OCI-LY7 (cell line): ENCODE data around the gene GALNT10. TPM values are rescaled to one million over a fixed set of nuclear protein-coding genes. Genes with fewer than 3 reads are reported as not detected.

Experiments used
- BruUV-seq: library from RNA; stranded (reverse); fragments of 400-500 nt; replicated peaks from 2 replicates; lab custom pipeline; 2021; lab: Mats Ljungman, UMichigan
- CTCF ChIA-PET: fragments of 300-600 bp; sonication (Branson Sonifier 250); formaldehyde crosslinking; loops from one replicate; lab custom pipeline; 2022; ENCODE audit warnings: antibody characterized with exemption; ENCODE audit not compliant: unreplicated experiment; lab: Charles Lee
- POLR2A ChIA-PET: fragments of 300-600 bp; sonication (Branson Sonifier 250); formaldehyde crosslinking; loops from one replicate; lab custom pipeline; 2022; ENCODE audit warnings: antibody characterized with exemption; lab: Charles Lee
- DNase-seq: peaks from one replicate; pipeline ENCODE4 v3.0.0-alpha.2; 2015; ENCODE audit warnings: low spot score
- H2AFZ ChIP-seq: fragments of 200-600 bp; sonication (generic), shearing (Covaris generic); 2 replicates; pipeline ENCODE4 v1.6.1; 2014; ENCODE audit warnings: mild to moderate bottlenecking, antibody characterized with exemption, low read length, moderate library complexity
- H3K27ac ChIP-seq: fragments of 200-600 bp; sonication (generic); 2 replicates; pipeline ENCODE4 v1.5.1; 2014; ENCODE audit warnings: mixed run types, low read depth, mild to moderate bottlenecking, moderate library complexity, low read length, inconsistent platforms; ENCODE audit not compliant: poor library complexity, severe bottlenecking
- H3K36me3 ChIP-seq: fragments of 200-600 bp; sonication (generic); 2 replicates; pipeline ENCODE4 v1.6.1; 2014; ENCODE audit warnings: mild to moderate bottlenecking, antibody characterized with exemption, low read length, moderate library complexity, mixed read lengths; ENCODE audit not compliant: insufficient read depth
- H3K4me1 ChIP-seq: fragments of 200-600 bp; sonication (generic); 2 replicates; pipeline ENCODE4 v1.5.1; 2014; ENCODE audit warnings: mild to moderate bottlenecking, low read length; ENCODE audit not compliant: insufficient read depth, poor library complexity, severe bottlenecking
- H3K4me2 ChIP-seq: fragments of 200-600 bp; sonication (generic); 2 replicates; pipeline ENCODE4 v1.6.1; 2014; ENCODE audit warnings: mild to moderate bottlenecking, low read length
- H3K4me3 ChIP-seq: fragments of 200-600 bp; sonication (generic); 2 replicates; pipeline ENCODE4 v1.5.1; 2014; ENCODE audit warnings: mild to moderate bottlenecking, low read depth, low read length; ENCODE audit not compliant: poor library complexity, severe bottlenecking
- H3K79me2 ChIP-seq: fragments of 200-600 bp; sonication (generic); 2 replicates; pipeline ENCODE4 v1.6.1; 2016; ENCODE audit warnings: low read depth, mild to moderate bottlenecking, low read length, moderate library complexity, mixed read lengths; ENCODE audit not compliant: insufficient read depth
- H3K9me2 ChIP-seq: fragments of 200-600 bp; sonication (generic); 2 replicates; pipeline ENCODE4 v1.6.1; 2016; ENCODE audit warnings: mild to moderate bottlenecking, low read length, mixed read lengths; ENCODE audit not compliant: insufficient read depth
- H3K9me3 ChIP-seq: fragments of 200-600 bp; sonication (generic); 2 replicates; pipeline ENCODE4 v1.6.1; 2014; ENCODE audit warnings: mild to moderate bottlenecking, mixed run types, low read length, mixed read lengths
- H4K20me1 ChIP-seq: fragments of 200-600 bp; sonication (generic); 2 replicates; pipeline ENCODE4 v1.6.1; 2014; ENCODE audit warnings: mild to moderate bottlenecking, antibody characterized with exemption, low read length, moderate library complexity, mixed read lengths; ENCODE audit not compliant: insufficient read depth
- CTCF ChIP-seq: fragments of 200-600 bp; sonication (generic); conservative IDR thresholded peaks from 2 replicates; pipeline ENCODE4 v1.5.1; 2014; ENCODE audit warnings: mild to moderate bottlenecking, antibody characterized with exemption, low read length, moderate library complexity, mixed read lengths
- EZH2phosphoT487 ChIP-seq: fragments of 200-600 bp; sonication (generic); IDR thresholded peaks from 2 replicates; pipeline ENCODE4 v1.6.1; 2018; ENCODE audit warnings: low read depth, borderline replicate concordance, mild to moderate bottlenecking, mixed run types, antibody characterized with exemption, low read length, moderate library complexity, mixed read lengths
- intact Hi-C: fragments of 100-400 bp; cut with micrococcal nuclease; formaldehyde crosslinking; loops from one replicate; pipeline ENCODE4 v1.10.0; 2022; ENCODE audit not compliant: unreplicated experiment
- total RNA-seq, 2 experiments: library from RNA; depleted of rRNA in 1 of 2; stranded (reverse); fragments of >200 nt in 1 of 2; shearing (Covaris generic) in 1 of 2; gene quantifications; 2 replicates each; pipeline ENCODE4 v1.2.3, GENCODE V29; 2014 to 2022

Gene GALNT10
- total RNA-seq, 2 experiments from 2014 or later: 7.3 to 20.6 TPM

- no peak overlapping the region for H3K4me2 ChIP-seq
- CTCF ChIA-PET: no interaction called here
These were observed 179.1 kb downstream of the GALNT10 start for GRCh38 chr5:154369682-154370081.

GRCh38 chr5:154370119-154370518 is 179.6 kb downstream of the GALNT10 start:
- Histone ChIP-seq H3K27ac (no peak overlapping the region), H4K20me1 (no peaks in the 10 kb centered on the region), H3K36me3 (no peaks in the 10 kb centered on the region), H3K9me3 (no peaks in the 10 kb centered on the region), H3K79me2 (no peaks in the 10 kb centered on the region), H3K4me2 (no peak overlapping the region), H3K9me2 (no peaks in the 10 kb centered on the region), H3K4me3 (no peak overlapping the region), H2AFZ (no peak overlapping the region), H3K4me1 (no peaks in the 10 kb centered on the region)
- no peak for TF ChIP-seq CTCF
- no peak for TF ChIP-seq EZH2phosphoT487
- ChIA-PET CTCF (interaction anchor here (0.5 kb wide), 1 partner anchor 47 kb away, joined by 3 read pairs; no protein-coding TSS in a partner anchor), POLR2A (no interaction called here)
- DNase-seq: no peak
- BruUV-seq: no TSS peak
- intact Hi-C loops: no loop called here

More at GRCh38 chr5:154369682-154370081, 179.1 kb downstream of the GALNT10 start:
- H3K4me1 ChIP-seq: no peaks in the 10 kb centered on the region
- H3K79me2 ChIP-seq: no peaks in the 10 kb centered on the region
- H3K9me3 ChIP-seq: no peaks in the 10 kb centered on the region
- TF ChIP-seq EZH2phosphoT487 (no peak), CTCF (no peak)
- no peak for DNase-seq
- H4K20me1 ChIP-seq: no peaks in the 10 kb centered on the region
- POLR2A ChIA-PET: no interaction called here
- H3K27ac ChIP-seq: no peak overlapping the region
- no peak overlapping the region for H2AFZ ChIP-seq
- H3K36me3 ChIP-seq: no peaks in the 10 kb centered on the region
- no peak overlapping the region for H3K4me3 ChIP-seq
- intact Hi-C loops: no loop called here
- BruUV-seq: no TSS peak
- H3K9me2 ChIP-seq: no peaks in the 10 kb centered on the region

GRCh38 chr5:154370813-154371212 is 180.3 kb downstream of the GALNT10 start:
- CTCF ChIA-PET: no interaction called here

More at GRCh38 chr5:154370813-154371212, 180.3 kb downstream of the GALNT10 start:
- Histone ChIP-seq H3K36me3 (no peaks in the 10 kb centered on the region), H3K79me2 (no peaks in the 10 kb centered on the region), H3K4me3 (no peak overlapping the region), H3K9me2 (no peaks in the 10 kb centered on the region), H3K9me3 (no peaks in the 10 kb centered on the region), H4K20me1 (no peaks in the 10 kb centered on the region), H3K27ac (no peak overlapping the region), H3K4me1 (no peaks in the 10 kb centered on the region), H2AFZ (no peak overlapping the region), H3K4me2 (no peak overlapping the region)
- BruUV-seq: no TSS peak
- POLR2A ChIA-PET: no interaction called here
- intact Hi-C loops: no loop called here
- DNase-seq: no peak
- TF ChIP-seq EZH2phosphoT487: no peak
- TF ChIP-seq CTCF: no peak
